IPS-NIHi7 (cell line): ENCODE measurements around the gene RCL1.

ENCODE experiments used
- DNase-seq: peaks from one replicate; pipeline ENCODE4 v3.0.0; 2012; ENCODE audit warnings: mixed read lengths; ENCODE audit errors: extremely low spot score

The RCL1 gene

DNA sequence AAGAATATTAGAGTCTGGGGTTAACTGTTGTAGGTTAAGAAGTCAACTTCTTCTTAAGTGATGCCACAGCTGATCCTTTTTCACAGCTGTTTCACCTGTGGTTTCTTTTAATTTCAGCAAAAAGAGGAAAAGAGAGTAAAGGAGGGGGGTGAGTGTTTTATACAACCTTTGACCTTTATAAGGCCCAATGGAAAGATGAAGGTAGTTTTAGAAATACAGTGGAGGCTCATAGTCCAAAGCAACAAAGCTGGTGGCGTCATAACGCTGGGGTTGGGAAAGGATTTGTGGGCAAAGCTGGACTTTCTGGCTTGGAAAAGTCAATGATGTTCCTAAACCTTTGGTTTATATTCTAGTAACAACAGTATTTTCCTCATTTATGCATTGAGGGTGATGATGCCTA is 49.5 kb downstream of the RCL1 start:
- no peak for DNase-seq

DNA sequence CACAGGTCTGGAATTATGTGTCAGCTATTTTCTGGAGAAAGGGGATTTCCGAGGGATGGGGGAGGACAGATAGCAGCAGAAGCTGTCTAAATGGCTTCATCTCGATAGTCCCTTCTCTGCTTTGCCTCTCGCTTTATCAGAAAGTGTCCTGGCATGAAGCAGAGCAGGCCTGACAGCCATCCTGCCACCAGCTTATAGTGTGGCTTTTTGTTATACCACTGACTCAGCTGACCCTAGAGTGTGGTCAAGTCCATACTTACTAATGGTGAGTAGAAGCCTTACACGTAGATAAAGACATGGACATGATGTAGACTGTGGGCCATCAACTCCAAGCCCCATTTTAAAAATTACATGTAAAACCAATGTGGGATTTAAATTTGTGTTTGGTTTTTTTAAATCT is 50.0 kb downstream of the RCL1 start:
- DNase-seq: no peak

DNA sequence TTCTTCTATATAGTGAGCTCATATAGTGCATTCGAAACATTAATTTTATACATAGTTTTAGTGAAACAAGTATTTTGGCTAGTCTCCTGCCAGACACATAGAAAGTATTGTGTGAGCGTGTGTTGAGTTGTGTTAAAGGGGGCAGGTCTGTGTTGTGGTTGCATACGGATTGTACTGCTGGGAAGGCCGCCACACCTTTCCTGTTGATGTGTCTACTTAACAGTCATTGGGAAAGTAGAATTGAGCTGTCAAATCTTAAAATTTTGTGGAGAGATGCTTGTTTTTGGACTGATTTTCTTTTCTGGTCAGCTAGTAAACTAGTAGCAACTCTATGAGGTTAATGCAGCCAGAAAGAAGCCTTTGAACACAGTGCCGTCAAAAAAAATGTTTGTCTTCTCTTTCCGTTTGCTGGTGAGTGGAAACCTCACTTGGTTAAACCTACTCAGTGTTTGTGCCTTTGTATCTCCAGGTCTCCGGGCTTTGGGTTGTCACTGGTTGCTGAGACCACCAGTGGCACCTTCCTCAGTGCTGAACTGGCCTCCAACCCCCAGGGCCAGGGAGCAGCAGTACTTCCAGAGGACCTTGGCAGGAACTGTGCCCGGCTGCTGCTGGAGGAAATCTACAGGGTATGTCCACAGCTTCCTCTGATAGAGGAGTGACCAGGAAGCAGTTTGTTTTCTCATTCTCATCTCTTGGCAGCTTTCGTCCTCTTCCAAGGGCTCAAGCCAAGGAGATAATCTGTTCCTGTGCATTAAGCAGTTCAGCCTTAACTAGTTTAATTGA is 51.5 kb downstream of the RCL1 start:
- no peak for DNase-seq

DNA sequence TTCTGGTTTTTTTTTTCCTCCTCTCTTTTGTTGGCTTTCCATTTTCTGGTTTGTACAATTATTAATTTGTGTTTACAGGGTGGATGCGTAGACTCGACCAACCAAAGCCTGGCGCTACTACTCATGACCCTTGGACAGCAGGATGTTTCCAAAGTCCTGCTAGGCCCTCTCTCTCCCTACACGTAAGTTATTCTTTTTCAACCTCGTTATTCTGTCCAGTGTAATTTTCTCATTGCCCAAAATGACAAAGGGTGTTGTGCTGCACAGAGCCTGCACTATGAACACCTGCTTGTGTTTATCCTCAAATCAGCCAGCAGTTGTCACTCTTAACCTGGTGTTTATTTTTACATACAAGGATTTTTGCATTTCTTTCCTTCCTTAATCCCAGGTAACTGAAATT is 56.6 kb downstream of the RCL1 start:
- no peak for DNase-seq

DNA sequence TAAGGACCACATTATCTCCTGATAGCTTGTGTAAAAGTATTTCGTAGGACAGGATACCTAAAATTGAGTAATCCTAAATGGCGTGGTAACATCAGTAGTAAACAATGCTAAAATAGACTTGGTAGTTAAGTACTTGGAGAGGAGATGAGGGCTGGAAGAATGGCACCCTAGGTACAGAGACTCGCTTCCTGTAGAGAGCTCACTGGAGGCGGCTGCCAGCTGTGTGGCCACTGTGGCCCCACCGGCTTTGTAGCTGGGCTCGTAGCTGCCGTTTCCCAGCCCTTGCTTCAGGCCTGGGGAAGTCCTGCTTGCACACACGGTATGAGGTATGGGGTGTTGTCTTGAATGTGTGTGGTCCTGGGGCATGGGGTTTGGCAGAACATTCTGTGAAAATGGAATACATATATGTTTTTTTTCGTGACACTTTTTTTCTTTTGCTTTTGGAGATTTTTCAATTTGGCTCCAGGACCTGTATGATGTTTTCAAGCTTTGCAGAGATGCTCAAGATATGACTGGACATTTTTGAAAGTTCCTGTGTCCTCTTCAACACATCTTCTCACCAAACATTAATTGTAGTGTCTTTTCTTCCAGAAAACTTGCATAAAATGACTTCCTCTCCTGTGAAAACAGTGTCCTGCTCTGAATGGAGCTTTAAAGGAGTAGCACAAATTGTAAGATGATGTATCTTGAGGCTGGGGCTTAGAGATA is 58.0 kb downstream of the RCL1 start:
- DNase-seq: no peak

DNA sequence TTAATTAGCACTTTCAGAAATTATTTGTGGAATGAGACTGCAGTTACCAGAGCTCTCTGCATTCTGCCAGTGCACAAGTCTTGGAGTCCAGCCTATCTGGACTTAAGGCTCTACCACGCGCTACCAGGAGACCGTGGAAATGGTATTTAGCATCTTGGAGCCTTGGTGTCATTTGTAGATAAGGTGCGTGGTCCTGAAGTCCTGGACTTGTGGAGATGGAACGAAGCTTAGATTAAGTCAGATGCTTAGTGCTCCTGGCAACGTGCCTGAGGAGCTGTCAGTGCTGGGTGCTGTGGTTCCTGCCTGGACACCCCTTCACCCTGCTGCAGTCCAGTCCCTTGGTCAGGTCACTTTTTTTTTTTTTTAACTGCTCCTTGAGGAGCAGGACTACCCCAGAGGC is 59.7 kb downstream of the RCL1 start:
- no peak for DNase-seq

DNA sequence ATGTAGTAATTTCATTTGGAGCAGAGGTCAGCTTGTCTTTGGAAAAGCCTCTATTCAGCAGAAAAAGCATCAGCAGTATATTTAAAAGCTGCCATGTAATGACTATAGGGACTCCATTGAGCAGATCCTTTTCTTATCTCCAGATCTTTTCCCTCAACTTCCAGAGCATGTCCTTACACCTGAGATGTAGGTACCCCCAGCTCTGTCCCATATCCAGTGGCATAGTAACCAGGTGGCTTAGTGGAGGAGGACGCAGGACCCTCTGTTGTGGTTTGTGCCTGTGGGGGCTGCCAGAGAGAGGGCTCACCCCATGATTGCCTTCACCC is 61.5 kb downstream of the RCL1 start:
- no peak for DNase-seq

DNA sequence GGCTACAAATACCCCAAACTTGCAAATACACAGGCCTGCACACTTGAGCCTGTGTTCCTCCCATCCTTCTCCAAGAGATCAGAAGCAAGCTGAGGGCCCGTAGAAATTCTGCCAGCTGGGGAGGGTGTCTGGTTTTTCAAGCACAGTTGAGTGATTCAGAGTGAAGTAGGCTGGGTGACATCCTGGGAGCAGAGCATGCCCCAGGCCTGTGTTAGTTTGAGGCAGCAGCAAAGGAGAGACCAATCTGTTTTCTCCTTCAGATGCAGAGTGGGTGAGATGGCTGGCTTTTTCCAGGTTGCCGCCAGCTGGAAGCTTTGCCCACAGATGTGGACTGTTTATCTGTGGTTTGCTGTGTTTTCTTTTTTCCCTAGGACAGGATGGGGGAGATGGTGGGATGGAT is 63.1 kb downstream of the RCL1 start:
- DNase-seq: no peak

DNA sequence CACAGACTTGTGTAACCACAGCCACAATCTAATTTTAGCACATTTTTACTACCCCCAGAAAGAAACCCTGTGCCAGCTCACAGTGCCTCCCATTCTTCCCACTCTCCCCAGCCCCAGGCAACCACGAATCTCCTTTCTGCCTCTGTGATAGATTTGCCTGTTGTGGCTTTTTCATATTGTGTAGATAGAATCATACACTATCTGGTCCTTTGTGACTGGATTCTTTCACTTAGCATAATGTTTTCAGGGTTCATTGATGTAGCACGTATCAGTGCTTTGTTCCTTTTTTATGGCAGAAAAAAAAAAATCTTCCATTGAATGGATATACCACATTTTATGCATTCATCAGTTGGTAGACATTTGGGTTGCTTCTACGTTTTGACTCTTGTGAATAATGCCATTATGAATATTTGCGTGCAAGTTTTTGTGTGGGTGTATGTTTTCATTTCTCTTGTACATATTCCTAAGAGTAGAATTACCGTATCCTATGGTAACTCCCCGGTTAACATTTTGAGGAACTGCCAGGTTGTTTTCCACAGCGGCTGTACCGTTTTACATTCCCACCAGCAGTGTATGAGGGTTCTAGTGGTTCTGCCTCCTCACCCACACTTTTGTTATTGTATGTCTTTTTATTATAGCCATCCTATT is 64.5 kb downstream of the RCL1 start:
- DNase-seq: no peak

DNA sequence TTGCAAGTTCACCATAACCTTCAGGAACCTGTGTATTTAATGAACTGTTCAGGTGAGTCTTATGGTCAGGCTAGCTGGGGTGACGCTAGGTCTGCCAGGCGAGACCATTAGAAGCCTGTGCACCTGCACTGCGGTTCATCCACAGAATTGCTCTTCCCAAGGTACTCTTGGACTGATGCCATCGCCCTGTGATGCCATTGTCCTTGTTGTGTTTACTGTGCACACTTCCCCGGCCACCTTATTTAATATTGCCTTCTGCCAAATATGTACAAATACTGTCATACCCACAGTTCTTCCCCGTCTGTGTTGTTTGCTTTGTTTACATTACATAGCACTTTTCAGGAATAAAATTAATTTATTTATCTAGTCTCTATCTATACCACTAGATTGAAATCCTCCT is 66.3 kb downstream of the RCL1 start:
- DNase-seq: no peak

DNA sequence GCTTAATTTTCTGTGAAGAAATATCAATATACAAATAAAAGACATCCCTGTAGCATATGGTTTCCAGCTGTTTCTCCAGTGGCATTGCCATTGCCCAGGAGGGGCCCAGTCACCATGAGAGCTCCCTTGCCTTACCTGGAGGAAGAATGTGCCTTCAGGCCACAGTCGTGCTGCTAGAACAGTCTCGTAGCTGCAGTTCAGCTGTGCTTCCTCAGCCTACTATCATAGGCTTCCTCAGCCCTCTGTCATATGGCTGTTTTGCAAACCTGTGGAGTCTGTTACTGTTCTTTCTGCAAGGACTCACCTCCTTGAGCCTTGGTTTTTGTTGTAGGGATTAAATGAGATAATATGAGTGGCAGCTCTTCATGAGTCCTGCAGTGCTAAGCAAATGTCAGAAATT is 67.6 kb downstream of the RCL1 start:
- no peak for DNase-seq

DNA sequence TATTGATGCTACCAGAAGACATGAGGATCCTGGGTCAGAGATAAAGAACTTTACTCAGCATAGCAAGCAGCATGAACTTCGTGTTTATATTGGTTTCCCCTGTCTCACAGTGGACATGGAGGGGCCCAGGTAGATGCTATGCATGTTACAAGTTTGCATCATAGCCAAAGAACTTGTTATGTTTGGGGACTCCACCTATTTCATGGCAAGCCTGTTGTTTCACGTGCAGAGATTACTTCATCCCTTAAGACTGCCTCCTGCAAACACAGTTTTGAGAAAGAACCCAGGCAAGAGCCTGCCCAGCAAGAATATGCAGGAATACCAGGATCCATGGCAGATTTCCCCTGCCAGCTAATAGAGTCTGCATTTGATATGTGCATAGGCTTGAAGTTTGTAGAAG is 68.4 kb downstream of the RCL1 start:
- DNase-seq: no peak

DNA sequence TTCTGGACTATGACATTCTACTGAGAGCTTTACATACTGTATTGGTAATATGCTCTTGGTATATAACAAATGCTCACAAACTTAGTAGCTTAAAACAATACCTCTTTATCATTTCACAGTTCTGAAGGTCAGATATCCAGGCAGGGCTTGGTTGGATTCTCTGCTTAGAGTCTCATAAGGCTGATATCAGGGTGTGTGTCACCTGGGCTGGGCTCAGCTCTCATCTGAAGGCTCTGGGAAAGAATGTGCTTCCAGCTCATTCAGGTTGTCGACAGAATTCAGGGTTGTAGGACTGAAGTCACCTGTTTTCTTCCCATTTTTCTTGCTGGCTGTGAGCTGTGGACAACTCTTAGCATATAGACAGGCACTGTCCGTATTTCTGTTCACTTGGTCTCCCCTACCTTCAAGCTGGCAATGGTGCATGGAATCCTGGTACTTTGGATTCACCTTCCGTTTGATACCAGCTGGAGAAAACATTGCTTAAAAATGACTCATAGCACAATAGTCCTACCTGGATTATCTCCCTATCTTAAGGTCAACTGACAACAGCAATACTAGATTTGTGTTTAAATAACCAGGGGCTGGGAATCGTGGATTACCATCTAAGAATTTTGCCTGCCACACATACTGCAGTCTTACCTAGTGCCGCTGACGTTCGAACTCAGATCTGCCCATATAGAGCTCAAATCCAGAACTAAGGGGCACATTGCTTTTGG is 69.2 kb downstream of the RCL1 start:
- DNase-seq: no peak

DNA sequence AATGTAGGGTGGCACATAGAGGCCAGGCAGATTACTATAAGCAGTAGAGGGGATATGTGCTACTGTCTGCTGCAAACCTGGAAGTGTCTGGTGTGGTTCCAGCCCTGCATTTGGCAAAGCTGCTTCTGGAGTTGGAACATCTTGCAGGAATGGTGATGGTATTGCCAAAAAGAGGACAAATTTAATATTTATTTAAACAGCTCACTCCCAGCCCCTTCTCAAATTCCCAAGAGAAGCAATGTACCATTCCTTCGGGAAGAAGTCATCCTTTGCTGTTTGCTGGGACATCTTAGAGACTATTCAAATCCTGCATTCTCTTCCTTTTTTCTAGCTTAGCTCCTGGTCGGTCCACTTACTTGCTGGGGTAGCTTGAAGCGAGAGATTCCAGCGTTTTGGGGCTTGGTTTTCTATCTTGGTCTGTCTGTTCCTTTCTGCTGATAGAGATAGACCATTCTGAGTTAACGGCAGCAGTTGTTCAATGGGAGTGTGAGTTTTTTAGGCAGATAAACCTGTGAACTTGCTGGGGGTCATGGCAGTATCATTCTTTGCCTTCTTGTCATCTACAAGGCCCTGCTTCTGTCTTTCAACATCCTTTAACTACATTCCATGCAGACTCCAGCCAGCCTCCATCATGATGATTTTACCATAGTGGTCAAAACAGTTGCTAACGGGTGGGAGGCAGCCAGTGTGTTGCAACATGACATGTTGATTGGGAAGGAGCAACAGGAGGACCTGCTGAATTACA is 69.9 kb downstream of the RCL1 start:
- no peak for DNase-seq

DNA sequence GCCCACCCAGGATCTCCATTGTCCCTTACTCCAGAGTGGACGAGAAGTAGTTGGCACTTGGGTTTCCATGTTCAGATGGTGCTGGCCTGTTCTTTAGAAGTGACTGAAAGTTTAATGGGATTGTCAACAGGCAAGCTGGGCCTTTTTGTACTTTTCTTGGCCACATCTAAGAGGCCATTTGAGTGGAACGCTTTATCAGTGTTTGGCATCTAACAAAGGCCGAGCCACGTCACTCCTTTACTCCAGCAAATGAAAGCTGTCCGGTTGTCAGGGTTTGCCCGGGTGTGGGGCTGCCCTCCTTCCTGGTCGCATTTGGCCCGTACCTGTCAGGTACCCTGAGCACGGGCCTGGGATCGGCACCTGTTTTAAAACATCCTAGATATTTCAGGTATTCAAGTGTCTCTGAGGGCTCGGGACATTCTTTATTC is 71.5 kb downstream of the RCL1 start:
- DNase-seq: no peak

DNA sequence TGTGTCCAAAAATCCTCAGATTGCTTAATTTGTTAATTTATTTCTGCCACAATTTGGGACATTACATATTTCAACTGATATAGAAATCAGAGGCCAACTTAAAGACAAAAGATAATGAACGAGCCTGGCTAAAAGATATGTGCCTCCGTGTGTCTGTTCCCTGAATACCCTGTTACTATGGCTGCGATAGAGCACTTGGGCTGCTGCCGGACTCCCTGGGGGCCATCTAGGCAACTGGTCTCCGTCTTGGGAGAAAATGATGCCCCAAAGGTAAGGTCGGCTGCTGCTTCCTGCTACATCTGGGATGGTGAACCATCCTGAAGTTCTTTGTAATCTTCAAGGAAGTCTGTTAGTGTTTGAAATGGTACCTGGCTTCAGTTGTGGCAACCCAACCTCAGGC is 72.0 kb downstream of the RCL1 start:
- DNase-seq: no peak

DNA sequence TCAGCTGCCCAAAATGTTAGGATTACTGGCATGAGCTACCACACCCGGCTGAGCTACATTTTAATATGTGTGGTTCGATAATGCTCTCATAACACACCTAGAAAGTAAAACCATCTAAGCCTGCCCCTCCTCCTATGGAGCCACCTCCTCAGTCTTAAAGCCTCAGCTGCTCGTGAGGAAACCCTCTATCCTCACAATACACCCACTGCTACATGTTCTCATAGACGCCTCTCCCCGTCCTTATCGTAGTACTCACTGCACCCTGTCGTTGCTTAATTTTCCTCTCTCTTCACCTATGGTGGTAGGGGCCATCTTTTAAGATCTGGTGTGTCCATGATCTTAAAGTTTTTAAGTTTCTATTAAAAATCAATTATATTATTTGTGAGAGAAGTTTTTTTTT is 72.9 kb downstream of the RCL1 start:
- DNase-seq: no peak

DNA sequence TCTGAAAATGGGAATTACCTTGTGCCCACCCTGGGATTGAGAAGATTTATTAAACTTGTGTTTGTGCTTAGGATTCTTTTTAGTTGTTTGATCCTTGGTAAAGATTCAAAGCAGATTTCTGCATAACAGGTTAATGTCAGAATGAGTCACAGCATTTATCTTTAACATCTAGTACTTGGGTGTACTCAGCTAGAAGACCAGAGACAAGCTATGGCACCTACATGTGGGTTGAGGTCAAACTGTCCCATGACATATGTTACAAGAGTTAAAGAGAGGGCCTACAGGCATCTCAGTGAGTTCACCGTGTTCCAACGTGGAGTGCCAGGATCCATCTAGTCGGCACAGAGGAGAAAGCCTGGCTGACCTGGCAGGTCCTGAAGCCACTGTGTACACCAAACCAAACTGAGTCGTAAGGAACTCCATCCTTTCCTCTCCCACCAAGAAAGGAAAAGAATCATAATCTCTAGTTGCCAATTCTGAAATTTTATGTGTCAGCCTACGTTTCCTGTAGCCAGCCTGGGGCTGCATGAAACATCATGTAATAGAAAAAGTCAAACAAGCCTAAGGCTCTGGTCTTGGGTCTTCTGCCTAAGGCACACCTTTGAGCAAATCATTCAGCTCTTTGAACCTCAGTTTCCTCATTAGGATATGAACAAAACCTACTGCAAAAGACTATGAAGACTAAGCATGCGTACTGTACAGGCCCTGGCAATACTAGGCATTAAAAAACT is 73.7 kb downstream of the RCL1 start:
- no peak for DNase-seq

DNA sequence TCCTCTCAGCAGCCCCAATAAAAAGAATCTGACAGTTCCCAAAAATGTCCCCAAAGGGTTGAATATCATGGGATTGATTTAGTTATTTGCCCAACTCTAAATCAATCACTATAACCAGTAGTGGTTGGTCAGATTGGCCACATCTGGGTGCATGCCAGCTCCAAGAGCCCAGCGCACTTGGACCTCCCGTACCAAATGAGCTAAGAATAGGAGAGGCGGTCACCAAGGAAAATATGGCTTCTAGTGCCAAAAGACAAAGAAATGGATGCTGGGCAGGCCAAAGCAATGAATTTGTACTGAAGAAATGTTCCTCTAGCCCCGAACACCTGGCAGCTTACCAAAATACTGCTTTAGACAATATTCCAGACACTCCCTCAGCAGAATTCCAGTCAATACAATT is 80.3 kb downstream of the RCL1 start:
- DNase-seq: no peak

DNA sequence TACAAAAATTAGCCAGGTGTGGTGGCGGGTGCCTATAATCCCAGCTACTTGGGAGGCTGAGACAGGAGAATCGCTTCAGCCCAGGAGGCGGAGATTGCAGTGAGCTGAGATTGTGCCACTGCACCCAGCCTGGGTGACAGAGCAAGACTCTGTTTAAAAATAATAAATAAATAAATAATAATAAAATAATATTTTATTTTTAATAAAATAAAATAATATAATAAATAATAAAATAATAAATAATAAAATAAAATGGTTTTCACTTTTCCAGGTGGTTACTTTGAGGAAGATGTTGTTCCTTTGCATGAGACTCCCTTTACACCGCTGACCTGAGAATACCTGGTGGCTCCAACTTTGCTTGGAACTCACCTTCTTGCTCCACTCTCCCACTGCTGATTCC is 82.8 kb downstream of the RCL1 start:
- no peak for DNase-seq

DNA sequence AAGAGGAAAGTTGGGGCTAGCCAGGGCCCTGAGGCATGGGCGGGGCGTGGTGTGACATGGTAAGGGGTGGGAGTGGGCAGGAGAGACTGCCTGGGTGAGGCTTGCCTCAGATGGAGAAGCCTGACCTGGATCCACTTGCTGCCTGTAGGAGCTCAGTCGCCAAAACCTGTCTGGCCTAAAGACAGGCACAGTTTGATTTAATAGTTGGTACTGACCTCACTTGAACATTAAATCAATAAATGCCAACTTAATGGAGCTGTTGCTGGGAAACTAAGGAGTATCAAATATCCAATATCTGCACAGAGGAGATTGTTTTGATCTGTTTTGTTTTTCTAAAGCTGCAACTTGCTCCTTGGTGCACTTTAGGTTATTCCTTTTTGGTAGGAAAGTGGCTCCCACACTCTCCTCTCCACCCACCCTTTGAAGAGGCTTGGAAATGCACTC is 86.4 kb downstream of the RCL1 start:
- no peak for DNase-seq
